ENCODE data around the gene CUL2. TPM values are rescaled to one million over a fixed set of nuclear protein-coding genes. Genes with fewer than 3 reads are reported as not detected.

Gene CUL2
- total and polyA plus RNA-seq, 2 of the 4 experiments (the other 2 are of a cell fraction) = 18.9 to 36.6 TPM

DNA sequence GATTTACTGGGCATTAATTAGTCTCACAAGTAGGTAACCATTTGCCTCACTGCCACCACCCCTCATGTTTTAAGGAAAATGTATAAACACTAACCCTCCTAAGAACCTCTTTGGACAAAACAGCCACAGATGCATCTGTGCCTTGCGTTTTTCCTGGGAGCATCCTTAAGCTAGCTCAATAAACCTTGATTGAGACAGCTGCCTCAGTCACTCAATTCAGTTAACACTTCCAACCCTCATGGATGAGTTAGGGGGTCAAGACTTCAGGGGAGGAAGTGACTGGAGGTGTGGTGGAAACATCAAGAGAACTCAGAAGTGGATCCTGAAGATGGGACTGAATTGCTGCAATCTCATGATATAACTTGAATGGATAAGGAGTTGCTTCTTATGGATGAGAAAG, 31.5 kb downstream of the CUL2 start:
- H4K5ac ChIP-seq (ENCODE audit: low read depth, low read length) = peak overlapping the region; percentile 30; the same call in 1 of the 2 replicates
- H3K4me2 ChIP-seq (ENCODE audit: low read depth, low read length) = no peak overlapping the region; the same call in 1 of the 2 replicates
- in situ Hi-C loops (cut with MboI; ENCODE audit: low sequenced_read_pairs) (no loop called here), intact Hi-C loops (cut with micrococcal nuclease) (no loop called here), dilution Hi-C loops (cut with HindIII; ENCODE audit: low sequenced_read_pairs, unreplicated experiment) (no loop called here)
- peak; percentile 5; the same call in 1 of the 2 replicates for ATAC-seq (ENCODE audit: low read depth)
- H2BK120ac ChIP-seq (ENCODE audit: low read depth, low read length) = peak overlapping the region; percentile 93
- WGBS, 2 experiments (ENCODE audit: extremely low coverage in 2 of 2, insufficient read length in 1 of 2) = no CpG with 5 or more reads among the region's 1 CpG
- no peak overlapping the region for H3K9ac ChIP-seq (ENCODE audit: low read depth, low read length)
- peak overlapping the region; percentile 94 for H3K4ac ChIP-seq (ENCODE audit: low read depth, low read length)
- H3K9me1 ChIP-seq (ENCODE audit: insufficient read depth, low read length) = peaks cover 10% of the 10 kb centered on the region
- H3K9me3 ChIP-seq (ENCODE audit: control insufficient read depth, insufficient read depth, low read length) = no peaks in the 10 kb centered on the region
- H3K27me3 ChIP-seq (ENCODE audit: control insufficient read depth, insufficient read depth, low read length) = no peaks in the 10 kb centered on the region
- H2AK5ac ChIP-seq (ENCODE audit: low read depth, low read length) = peak overlapping the region; percentile 91
- no peak overlapping the region for H2AK9ac ChIP-seq (replicated peaks; ENCODE audit: low read depth, low read length, poor library complexity)
- H3K4me3 ChIP-seq (ENCODE audit: insufficient read depth, low read depth, low read length) = no peak overlapping the region
- H2BK15ac ChIP-seq (ENCODE audit: low read depth, low read length) = peak overlapping the region; percentile 13
- H3K18ac ChIP-seq (ENCODE audit: low read depth, low read length) = peak overlapping the region; percentile 66
- peak overlapping the region; percentile 92 for H3K14ac ChIP-seq (replicated peaks; ENCODE audit: low read depth, low read length)
- TF ChIP-seq FOS (IDR thresholded peaks at IDR 0.05; ENCODE audit: low read depth, low read length) = no peak
- no peak for TF ChIP-seq RCOR1 (IDR thresholded peaks at IDR 0.05; ENCODE audit: insufficient replicate concordance, low read length)
- TF ChIP-seq BHLHE40 (IDR thresholded peaks at IDR 0.05; ENCODE audit: low read depth, low read length) = no peak
- no peak for TF ChIP-seq RAD21 (IDR thresholded peaks at IDR 0.05; ENCODE audit: low read length)
- no peak for TF ChIP-seq SMC3 (IDR thresholded peaks at IDR 0.05; ENCODE audit: low read depth, low read length)
- no peak for TF ChIP-seq POLR2A (IDR thresholded peaks at IDR 0.05; ENCODE audit: low read depth, low read length)
- no peak for TF ChIP-seq ELK1 (IDR thresholded peaks at IDR 0.05; ENCODE audit: borderline replicate concordance, low read depth, low read length)
- TF ChIP-seq MAFK (IDR thresholded peaks at IDR 0.05; ENCODE audit: low read depth, low read length) = no peak
- TF ChIP-seq RFX5 (IDR thresholded peaks at IDR 0.05; ENCODE audit: low read depth, low read length) = no peak
- TF ChIP-seq CEBPB (IDR thresholded peaks at IDR 0.05; ENCODE audit: low read depth, low read length) = no peak
- no peak for TF ChIP-seq CTCF (conservative IDR thresholded peaks at IDR 0.05; ENCODE audit: low read depth, low read length)
- H2BK5ac ChIP-seq (ENCODE audit: low read depth, low read length, poor library complexity, severe bottlenecking) = peak overlapping the region; percentile 88
- peak overlapping the region; percentile 45 for H3K56ac ChIP-seq (ENCODE audit: extremely low read depth, insufficient read depth, low read length)
- H4K8ac ChIP-seq (ENCODE audit: low read depth in 2 of 2, low read length in 2 of 2) = peak overlapping the region; percentile 4 to 84
- POLR2A ChIA-PET (ENCODE audit: unreplicated experiment) = no interaction called here
- H3K36me3 ChIP-seq (ENCODE audit: control insufficient read depth, insufficient read depth, low read length) = peaks cover 8% of the 10 kb centered on the region
- H4K91ac ChIP-seq (ENCODE audit: insufficient read depth, low read depth, low read length) = peak overlapping the region; percentile 90
- peaks cover 36 to 44% of the 10 kb centered on the region in 2 experiments for H3K79me1 ChIP-seq (ENCODE audit: low read depth in 1 of 2, low read length in 2 of 2)
- peaks cover 11% of the 10 kb centered on the region for H3K4me1 ChIP-seq (ENCODE audit: control insufficient read depth, insufficient read depth, low read length)
- no peaks in the 10 kb centered on the region; the same call in 1 of the 2 replicates for H4K20me1 ChIP-seq (ENCODE audit: insufficient read depth, low read length)
- no TSS peak for BruUV-seq (replicated peaks)
- CTCF ChIA-PET = no interaction called here
- peak overlapping the region; percentile 92 for H2BK20ac ChIP-seq (ENCODE audit: low read depth, low read length)
- H3K23ac ChIP-seq (ENCODE audit: low read depth, low read length) = peak overlapping the region; percentile 88
- H2AFZ ChIP-seq (replicated peaks; ENCODE audit: low read length, poor library complexity) = no peak overlapping the region
- no peak for DNase-seq
- peak overlapping the region; percentile 52 for H3K27ac ChIP-seq (ENCODE audit: insufficient read depth, low read length)

All from IMR-90 (cell line).